HK-2 (cell line): ENCODE results near the gene RAX2.
"Not testable (repeated sequence)": the region's sequence is repeated elsewhere in the genome, so short reads cannot be mapped to it uniquely, and the experiment has no call there.

Experiments used
- DNase-seq: peaks from one replicate; pipeline ENCODE4 v3.0.0-alpha.2; 2018; ENCODE audit not compliant: unreplicated experiment

Gene RAX2

DNA sequence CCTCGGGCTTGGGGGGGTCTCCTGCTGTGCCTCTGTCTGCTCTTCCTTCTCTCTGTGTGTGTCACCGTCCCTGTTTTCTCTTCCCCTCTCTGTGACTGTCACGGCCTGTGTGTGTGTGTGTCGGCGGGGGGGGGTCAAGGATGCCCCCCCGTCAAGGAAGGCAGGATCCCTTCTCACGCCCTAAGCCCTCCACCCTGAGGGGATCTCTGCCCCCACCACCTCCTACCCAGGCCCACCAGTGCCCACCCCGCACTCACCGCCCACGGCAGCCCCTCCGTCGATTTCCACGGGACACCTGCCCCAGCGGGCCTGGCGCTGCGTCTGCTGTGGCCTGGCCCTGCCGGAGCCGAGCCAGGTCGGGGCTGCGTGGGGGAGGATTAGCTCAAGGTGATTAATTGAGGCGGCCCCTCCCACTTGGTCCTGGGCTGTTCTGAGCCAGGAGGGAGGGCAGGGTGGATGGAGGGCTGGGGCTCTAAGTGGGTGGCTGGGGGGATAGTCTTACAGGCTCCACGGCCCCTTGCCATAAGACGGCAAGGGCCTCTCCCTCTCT, at the start of gene RAX2:
Gene RAX2, minus strand, starts transcription at position 323 of the 550 bp plus-strand sequence. CDS start 486 bp downstream, outside the sequence.
- no peak for DNase-seq

DNA sequence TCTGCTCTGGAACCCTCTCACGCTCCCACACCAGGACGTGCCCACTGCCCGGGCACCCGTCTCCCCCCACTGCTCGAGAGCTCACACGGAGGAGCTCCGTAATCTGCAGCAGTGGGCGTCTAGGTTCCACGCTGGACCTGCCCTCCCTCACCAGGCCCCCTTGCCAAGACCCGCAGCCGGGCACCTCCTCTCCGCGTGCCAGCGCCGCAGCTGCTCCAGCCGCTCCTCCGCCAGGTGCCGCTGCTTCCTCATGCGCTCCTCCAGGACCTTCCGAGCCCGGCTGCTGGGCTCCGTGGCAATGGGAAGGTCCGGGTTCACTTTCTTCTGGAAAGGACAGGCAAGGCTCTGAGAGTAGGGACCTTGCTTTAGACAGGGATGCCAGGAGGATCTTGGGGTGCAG, 49.1 kb upstream of the RAX2 start:
- DNase-seq, result no peak

DNA sequence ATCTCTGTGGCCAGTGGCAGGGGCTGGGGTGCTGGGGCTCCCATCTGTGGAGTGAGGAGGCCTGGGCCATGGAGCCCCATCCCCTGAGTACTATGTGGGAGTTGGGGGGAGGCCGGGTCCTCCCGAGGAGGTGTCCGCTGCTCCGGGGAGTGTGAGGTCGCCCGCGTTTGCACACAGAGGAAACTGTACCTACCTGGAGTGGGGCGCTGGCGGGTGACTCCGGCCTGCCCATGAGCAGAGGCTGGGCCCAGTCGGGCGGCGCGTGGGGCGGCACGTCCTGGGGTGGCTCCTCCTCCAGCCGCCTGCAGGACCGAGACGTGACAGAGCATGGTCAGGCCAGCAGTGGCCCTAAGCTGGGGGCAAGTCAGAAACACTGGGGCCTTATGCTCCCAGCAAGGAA, 48.0 kb upstream of the RAX2 start:
- DNase-seq, result no peak

DNA sequence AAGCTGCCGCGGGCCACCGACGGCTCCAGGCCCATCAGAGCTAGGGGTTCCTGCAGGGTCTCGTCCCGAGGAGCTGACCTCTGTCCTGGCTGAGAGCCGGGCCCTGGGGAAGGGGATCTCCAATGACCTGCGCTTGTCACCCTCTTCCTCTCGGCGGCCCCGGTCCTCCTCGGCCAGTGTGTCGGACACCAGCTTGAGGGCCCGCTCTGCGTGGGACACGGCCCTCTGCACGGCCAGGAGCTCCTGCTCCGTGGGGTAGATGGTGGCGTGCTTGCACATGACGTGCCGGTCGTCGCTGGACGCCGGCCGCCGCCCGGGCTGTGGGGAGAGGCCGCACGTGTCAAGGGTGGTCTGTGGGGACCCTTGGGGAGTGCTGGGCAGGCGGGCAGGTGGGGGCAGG, 46.9 kb upstream of the RAX2 start:
- no peak for DNase-seq

DNA sequence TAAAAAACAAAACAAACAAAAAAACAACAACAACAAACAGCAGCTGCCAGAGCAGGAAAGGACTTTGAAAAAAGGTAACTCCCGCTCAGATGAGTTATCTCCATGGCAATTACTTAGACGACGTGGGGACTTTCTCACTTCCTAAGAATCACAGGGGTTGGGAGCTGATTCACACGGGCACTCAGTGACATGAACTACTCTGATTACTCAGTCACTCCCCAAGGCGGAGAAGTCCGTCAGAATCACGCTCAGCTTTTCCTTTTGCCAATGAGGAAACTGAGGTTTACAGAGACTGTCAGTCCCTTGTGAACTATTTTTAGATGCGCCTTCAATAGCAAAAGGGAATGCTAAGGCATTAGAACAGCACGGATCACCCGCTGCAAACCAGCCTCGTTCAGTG, 46.4 kb upstream of the RAX2 start:
- peak; percentile 32 for DNase-seq

DNA sequence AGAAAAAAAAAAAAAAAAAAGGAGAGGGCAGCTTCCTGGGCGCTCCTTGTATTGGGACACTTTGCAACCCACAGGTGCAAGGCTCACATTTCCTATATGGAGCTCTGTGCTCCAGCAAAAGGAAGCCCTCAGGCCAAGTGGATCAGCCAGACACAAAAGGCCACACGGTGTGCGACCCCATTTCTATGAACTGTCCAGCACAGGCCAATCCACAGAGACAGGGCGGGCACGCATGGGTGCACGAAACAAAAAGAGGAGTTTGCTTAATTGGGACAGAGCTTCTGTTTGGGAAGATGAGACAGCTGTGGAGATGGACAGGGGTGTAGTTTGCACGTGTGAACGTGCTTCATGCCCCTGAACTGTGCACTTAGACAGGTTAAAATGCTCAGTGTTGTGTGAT, 45.7 kb upstream of the RAX2 start:
- DNase-seq, result no peak

DNA sequence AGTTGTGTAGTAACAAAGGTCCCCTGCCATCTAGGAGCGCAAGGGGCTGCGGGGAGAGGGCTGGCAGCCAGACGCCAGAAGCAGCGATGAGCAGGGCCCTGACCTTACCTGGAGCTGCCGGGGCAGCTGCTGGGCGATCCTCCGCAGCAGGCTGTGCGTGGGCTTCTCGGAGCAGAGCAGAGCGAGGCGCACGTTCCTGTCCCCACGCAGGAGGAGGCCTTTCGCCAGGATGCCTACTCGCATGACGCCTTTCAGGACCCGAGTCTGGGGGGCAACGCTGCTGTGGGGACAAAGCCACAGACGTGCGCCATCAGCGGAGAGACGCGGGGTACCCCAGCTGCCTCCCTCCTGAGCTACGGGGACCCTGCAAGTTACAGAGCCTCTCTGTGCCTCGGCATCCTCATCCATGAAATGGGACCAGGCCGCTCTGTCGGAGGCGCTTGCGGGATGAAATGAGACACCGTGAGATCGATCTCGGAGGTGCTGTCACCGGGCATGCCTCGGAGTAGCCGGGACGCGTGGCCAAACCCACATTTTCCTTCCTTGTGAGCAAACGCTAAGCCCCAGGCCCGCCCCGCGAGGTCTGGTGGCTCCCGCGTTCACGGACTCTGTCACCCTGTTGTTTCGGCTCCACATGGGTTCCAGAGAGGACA, 44.7 kb upstream of the RAX2 start:
- no peak for DNase-seq

DNA sequence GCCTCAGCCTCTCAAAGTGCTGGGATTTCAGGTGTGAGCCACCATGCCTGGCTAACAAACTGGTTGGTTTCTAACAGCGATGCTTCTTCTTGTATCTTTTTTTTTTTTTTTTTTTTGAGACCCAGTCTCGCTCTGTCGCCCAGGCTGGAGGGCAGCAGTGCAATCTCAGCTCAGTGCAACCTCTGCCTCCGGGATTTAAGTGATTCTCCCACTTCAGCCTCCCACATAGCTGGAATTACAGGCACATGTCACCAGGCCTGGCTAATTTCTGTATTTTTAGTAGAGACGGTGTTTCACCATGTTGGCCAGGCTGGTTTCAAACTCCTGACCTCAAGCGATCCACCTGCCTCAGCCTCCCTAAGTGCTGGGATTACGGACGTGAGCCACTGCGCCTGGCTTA, 44.1 kb upstream of the RAX2 start:
- not testable (repeated sequence) for DNase-seq

DNA sequence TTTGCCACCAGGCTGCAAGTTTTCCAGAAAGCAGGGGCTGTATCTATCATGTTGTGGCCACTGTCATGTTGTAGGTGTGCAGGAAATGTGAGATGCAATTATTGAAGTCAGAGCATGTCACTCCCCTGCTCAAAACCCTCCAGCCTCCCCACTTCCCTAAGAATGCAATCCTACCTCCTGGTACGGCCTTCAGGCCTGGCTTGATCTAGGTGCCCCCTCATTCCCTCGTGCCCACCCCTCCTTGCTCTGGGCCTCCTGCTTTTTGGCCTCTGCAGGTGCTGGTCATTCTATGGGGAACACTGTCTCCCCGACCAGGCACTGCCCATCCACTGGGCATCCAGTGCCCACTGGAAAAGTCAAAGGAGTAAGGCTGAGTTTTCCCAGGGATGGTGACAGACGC, 42.6 kb upstream of the RAX2 start:
- no peak for DNase-seq

DNA sequence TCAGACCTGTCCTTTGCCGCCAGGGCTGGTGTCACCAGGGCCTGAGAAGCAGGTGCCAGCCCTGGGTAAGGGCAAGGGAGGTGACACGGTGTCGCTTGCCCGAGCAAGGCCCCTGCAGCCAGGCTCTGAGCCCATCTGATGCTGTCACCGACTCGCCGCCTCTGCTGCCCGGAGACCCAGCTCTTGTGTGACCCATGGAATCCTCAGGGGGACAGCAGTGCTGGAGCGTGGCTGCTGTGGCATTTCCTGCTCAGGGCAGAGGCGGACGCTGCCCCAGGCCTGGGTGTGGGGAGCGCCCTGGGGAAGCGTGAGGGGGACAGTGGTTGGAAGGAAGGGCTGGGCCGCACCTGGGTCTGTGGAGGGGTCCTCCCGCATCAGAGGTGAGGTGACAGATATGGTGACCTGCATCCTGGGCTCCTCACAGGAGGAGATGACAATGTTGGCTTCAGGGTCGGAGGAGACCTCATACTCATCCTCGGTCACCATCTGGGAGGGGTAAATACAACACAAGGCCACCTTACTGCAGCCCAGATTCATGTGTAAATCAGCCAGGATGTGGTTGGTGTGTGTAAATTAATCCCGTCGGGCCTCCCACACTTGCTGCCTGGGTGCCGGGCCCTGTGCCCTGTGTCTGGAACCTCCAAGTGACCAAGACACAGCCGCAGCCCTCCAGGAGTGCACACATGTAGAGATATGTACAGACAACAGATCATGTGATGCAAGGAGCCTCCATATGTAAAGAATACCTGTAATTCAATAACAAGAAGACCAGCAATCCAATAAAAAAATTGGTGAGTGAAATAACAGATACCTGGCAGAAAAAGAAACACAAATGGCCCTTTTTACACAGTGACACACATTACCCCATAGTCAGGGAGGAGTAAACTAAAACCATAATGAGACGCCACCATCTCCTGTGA, 41.7 kb upstream of the RAX2 start:
- no peak for DNase-seq

DNA sequence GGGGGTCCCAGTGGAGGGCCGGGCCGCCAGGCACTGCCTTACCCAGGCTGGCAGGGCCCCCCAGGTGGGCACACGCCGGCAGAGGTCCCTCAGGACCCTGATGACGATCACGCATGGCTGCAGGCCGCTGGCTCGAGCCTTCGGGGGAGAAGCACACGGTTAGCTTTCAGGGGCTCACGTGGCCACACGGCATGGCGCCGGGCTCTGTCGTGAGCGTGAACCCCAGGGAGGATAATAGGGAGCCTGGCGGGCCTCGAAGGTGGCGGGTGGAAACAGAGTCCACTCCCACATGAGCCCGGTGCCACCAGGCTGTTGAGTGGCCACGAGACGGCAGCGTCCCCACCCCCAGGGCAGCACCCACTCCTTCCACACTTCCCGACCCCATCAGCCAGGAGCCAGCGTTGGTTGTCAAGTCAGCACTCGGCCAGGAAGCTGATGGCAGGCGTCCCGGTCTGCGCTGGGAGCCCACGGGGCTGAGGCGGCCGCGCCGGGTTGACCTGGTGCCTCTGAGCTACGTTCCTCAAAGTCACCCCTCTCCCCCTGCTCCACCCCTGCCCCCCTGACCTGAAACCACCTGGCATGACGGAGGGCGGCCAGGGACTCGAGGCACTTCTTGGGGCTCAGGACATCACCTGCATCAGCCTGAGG, 38.8 kb upstream of the RAX2 start:
- DNase-seq, result no peak

DNA sequence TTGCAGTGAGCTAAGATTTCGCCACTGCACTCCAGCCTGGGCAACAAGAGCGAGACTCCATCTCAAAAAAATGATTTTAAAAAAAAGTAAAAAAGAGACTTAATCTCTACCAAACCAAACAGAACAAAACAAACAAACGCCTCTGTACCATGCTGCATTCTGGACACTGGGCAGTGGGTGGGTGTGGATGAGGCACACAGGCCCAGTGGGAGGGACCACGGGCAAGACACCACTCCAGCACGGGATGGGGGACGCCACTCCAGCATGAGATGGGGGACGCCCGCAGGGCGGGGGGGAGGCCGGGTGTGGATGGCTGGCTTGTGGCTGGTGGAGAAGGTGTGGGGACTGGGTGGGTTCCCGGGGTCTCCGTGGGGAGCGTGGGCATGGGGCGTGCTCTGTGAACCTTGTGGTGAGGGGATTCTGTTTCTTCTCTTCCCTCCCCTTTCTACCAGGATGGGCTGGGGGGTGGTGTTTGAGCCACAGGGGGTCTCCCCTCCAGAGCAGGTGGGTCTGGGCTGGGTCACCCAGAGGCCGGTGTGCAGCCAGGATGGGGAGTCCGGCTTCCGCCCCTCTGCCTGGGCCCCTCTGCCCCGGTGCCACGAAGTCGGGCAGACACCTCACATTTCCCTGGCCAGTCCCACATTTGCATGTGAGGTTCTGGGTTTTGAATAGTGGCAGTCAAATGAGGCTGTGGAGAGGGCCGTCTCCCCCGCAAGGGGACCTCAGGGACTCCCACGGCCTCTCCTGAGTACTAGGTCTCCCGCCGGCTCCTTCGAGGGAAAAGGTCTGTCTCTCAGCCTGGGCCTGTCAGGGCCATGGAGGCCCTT, 38.1 kb upstream of the RAX2 start:
- no peak for DNase-seq

DNA sequence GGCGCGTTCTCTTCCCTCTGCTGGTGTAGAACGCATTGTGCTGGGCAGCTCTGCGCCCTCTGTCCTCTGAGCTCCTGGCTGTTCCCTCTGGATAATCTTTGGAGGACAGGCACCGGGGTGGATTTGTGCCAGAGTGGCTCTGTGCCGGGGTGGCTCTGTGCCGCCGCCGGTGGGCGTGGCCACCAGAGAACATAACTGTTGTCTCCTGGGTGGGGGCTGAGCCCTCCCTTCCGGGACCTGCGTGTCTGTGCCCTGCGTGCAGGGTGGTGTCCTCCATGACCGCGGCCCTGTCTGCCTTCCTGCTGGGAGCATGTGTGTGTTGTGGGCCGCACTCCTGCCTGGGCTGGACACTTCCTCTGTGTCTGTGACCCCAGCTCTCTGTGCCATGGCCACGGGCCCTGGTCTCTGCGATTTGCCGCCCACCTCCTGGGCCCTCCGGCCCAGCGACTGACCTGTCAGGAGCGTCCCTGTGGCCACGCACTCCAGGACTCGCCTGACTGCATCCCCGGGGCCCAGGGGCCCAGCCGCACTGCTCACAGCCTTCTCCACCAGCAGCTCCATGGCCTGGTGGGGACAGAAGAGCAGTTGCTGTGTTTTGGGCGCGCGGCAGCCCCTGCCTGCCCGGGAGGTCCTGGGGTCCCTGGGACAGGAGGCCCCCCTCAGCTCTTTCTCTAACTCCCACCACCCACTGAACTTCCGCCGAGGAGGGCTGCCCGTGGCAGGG, 36.6 kb upstream of the RAX2 start:
- DNase-seq, result no peak

DNA sequence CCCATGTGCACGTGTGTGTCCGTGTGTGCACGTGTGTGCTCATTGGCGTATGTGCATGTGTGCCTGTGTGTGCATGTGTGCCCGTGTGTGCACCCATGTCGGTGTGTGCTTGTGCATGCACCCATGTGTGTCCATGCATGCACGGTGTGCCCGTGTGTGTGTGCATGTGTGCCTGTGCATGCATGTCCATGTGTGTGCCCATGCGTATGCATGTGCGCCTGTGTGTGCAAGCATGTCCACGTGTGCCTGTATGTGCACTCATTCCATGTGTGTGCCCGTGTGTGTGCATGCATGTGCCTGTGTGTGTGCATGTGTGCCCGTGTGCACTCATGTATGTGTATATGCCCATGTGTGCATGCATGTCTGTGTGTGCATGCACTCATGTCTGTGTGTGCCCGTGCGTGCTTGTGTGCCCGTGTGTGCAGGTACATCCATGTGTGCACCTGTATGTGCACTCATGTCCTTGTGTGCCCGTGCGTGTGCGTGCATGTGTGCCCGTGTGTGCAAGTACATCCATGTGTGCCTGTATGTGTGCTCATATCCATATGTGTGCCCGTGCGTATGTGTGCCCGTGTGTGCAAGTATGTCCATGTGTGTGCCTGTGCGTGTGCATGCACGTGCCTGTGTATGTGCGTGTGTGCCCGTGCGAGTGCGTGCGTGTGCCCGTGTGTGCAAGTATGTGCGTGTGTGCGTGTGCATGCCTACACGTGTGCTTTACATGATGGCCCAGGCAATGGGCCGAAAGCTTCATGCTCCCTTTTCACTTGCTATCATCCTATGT, 35.7 kb upstream of the RAX2 start:
- DNase-seq, result no peak

DNA sequence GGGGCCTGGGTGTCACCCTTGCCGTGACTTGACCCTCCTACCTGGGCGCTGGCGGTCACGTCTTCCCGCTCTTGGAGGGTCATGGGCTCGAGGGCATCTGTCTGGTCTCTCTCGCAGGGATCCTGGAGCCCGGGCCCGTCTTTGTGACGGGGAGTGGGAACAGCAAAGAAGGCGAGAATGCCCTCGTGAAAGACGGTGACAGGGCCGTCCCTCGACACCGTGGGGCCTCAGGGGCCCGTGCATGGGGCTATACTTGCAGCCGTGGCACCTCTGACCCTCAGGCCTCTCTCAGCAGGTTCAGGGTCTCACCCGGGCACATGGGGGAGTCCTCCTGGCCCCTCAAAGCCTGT, 35.1 kb upstream of the RAX2 start:
- DNase-seq, result no peak

DNA sequence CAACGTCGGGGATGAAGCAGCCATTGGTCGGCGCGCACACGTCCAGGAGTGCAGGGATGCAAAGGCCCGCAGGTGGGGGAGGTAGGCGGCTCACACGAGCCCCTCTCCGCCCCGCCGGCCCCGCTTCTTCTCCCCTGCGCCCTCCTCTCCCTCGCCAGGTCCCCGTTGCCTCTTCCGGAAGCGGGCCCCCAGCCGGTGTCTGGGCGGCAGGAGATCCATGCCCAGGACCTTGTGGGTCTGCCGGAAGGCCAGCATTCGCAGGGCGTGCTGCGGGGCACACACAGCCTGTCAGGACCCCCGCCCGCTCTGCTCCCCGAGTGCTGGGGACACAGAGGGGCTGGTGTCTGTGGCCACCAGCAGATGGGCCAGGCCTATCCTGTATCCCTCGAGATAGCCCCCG, 33.8 kb upstream of the RAX2 start:
- DNase-seq, result no peak

DNA sequence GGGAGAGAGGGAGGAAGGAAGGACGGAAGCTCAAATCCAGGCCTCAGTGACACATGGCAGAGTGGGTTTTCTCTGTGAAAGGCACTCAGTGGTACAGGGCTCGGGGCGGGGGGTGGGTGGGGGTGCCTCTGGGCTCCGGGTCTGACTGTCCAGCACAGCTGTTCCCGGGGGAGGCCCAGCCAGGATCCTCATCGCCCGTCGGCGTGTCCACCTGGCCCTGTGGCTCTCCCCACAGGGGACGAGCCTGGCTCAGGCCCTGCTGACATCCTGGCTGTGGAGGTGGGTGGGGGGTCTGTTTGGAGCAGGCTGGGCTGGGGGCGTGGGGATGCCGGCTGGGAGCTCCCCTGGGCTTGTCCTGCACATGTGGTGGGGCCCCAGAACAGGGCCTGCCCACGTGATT, 32.4 kb upstream of the RAX2 start:
- DNase-seq, result no peak

DNA sequence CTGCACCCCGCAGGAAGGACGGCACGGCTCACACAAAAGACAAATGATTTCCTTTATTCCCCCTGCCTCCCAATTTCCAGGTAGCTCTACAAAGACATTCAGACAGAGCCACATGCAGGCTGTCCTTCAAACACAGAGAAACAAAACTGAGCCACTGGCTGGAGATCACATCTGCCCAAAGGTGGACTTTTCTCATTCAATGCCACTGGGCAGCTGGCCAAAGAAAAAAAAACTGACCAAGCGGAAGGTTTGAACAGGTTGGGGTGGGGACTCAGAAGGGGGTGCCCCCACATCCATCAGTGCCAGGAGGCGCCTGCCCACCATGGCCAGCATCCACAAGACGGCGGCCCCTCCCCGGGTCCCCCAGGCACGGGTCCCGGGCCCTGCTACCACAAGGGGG, 32.0 kb upstream of the RAX2 start:
- no peak for DNase-seq

DNA sequence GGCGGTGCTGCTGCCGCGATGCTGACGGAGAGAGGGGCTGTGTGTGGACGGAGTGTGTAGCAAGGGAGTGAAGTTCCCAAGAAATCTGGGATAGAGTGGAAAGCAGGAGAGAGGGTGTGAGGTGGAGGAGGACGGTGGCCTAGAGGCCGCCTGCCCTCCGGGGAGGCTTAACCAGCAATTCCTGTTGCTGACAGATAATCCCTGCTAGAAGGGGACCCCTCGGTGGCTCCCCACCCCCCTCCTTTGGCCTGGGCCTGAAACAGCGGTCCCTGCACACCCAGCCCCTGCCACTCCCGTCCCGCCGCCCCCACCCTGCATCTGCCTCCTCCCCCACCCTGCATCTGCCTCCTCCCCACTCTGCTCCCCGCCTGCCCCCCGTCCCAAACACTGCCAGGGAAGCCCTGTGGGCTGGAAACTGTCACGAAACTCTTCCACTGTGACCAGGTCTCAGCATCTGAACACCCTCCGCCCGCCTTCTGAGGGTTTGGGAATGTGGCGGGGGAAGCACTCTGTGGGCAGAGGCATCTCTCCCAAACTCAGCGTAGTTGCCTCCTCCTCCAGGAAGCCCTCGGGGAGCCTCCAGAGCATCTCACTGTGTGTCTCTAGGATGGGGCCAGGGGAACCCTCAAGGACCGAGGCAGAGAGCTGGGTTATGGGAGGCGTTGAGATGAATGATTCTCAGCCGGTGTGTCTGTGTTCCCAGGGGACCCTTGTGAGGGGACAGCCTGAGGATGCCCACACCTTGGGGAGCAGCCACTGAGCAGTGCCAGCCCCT, 31.3 kb upstream of the RAX2 start:
- DNase-seq, result no peak
